ENCODE data around the gene PNPLA3.
A peak's percentile ranks its signal among the peaks of the same experiment; 100 is the strongest.

The PNPLA3 gene, protein sequence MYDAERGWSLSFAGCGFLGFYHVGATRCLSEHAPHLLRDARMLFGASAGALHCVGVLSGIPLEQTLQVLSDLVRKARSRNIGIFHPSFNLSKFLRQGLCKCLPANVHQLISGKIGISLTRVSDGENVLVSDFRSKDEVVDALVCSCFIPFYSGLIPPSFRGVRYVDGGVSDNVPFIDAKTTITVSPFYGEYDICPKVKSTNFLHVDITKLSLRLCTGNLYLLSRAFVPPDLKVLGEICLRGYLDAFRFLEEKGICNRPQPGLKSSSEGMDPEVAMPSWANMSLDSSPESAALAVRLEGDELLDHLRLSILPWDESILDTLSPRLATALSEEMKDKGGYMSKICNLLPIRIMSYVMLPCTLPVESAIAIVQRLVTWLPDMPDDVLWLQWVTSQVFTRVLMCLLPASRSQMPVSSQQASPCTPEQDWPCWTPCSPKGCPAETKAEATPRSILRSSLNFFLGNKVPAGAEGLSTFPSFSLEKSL

DNA sequence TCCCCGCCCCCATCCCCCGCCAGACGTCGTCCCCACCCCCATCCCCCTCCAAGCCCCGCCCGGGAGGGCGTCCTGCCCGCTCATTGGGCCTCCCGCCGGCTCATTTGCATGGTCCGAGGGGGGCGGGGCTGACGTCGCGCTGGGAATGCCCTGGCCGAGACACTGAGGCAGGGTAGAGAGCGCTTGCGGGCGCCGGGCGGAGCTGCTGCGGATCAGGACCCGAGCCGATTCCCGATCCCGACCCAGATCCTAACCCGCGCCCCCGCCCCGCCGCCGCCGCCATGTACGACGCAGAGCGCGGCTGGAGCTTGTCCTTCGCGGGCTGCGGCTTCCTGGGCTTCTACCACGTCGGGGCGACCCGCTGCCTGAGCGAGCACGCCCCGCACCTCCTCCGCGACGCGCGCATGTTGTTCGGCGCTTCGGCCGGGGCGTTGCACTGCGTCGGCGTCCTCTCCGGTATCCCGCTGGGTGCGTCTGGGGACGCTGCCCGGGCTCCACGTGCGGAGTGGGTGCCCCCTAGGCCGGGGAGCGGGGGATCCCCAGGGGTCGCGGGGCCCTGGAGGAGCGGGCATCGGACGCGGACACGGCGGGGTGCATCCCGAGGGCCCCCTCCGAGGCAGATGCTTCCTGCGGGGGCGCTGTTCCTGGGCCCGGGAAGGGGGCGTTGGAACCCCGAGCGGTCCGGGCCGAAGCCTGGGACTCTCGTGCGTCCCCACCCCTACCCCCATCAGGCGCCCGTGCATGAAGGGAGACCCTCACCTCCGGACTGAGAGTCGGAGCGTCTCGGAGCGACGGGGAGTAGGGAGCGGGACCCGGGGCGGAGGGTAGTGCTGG is at the start of gene PNPLA3:
Gene PNPLA3, plus strand, starts transcription at position 175 of the 834 bp plus-strand sequence. Its CDS starts 107 bp downstream, at position 282.
- peak in 1 of 2 experiments; percentile 51 for DNase-seq

DNA sequence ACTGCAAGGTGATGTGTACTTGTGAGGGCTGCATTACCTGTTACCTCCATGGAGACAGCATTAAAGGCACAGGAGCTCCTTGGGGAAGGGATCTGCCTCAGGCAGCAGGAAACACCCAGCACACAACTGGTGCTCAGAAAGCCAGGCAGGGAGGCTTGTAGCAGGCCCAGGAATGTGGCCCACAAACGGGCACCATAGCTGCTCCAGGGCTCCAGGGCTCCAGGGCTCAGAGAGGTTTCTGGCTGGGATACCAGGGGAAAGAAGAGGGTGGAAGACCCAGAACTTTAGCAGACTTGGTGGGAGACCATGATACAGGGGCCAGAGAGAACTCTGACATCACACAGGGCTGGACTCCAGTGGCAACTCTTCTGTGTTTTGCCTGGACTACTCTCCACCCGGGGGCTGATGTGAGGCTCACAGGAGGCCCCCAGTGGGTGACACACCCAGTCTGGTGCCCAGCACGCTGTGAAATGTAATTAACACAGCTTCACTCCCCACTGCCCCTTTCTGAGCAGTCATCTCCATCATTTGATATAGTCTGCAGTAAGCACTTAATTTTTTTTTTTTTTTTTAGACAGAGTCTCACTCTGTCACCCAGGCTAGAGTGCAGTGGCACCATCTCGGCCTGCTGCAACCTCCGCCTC is 46.6 kb upstream of the PNPLA3 start:
- DNase-seq, result no peak

DNA sequence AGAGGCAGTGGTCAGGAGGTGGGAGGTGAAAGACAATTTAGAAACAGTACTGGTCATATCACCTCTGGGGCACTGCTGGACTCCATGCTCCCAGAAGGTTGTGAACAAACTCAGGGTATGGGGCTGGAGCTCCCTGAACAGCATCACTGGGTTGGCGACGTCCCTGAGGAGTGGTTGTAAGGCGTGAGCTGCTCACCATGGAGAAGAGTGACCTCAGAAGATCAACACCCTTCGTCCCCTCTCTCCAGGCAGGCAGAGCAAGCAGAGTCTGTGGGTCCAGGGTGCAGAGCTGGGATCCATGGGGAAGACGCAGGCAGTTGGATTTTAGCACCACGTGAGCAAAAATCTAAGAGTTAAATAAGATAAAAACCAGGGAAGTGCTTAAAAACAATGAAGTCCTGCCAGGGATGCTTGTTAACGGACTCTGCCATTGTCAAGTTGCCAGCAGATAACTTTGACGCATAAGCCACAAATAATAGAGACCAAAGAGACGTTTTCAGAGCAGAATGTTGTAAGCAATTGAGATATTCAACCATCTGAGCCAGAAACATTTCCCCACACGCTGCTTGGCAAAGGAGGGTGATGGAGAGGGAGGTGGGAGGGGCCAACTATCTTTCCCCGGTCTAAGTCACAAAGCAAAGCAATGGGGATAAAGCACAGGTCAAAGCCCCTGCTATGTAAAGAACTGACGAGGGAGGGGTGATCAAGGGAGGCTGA is 45.4 kb upstream of the PNPLA3 start:
- no peak for DNase-seq

DNA sequence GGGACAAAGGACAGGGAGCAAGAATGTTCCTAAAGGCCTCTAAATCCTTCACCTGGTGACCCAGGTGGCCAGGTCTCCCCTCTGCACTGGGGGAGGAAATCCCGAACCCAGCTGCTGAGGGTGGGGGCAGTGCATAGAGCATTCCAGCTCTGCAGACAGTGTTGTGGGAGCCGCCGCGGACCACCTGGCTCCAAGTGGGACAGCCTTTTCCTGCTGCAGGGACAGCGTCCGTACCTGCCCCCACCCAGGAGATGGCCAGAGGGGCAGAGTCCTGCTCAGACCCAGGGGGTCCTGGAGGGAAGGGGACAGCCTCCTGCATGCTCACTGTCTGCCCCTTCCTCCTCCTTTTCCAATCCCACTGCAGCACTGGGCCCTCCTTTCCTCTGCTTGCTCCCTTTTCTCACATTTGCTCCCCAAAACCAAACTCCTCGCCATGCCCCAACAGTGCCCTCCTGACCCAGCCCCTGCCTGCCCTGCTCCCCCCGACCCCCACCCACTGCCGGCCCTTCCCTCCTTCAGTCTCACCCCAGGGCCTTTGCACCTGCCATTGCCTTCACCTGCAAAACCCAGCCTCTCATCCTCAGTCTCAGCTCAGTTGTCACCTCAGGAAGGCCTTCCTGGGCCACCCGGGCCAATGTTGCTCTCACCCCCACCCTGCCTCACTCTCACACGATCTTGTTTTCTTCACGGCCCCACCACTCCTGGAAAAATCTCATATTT is 44.6 kb upstream of the PNPLA3 start:
- no peak for DNase-seq

DNA sequence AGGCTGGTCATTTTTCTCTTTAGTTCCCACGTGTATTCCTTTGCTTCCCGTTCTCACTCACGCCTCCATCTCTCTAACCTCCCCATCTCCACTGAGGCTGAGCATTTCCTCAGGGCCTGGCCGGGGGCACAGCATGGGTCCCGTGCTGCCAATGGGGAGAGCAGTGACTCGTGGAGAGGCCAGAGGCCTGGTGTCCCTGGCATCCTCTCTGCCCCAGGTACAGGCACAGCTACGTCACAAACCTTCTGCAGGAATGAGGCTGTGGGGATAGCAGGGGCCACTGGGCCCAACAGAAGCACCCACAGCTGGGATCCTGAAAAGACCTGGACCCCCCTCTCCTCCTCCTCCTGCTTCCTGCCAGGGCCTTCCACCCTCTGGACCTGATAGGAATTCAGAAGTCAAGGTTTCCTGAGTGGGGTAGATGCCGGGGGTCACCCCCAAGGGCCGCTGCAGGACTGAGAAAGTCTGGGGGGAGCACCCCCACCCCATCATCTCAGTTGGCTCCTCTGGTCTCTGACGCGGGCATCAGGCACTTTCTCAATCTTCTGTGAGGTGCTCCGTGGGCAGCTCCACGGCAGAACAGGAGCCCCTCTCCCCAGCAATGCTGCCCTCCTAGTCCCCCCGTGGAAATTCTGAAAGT is 43.6 kb upstream of the PNPLA3 start:
- DNase-seq, result no peak

DNA sequence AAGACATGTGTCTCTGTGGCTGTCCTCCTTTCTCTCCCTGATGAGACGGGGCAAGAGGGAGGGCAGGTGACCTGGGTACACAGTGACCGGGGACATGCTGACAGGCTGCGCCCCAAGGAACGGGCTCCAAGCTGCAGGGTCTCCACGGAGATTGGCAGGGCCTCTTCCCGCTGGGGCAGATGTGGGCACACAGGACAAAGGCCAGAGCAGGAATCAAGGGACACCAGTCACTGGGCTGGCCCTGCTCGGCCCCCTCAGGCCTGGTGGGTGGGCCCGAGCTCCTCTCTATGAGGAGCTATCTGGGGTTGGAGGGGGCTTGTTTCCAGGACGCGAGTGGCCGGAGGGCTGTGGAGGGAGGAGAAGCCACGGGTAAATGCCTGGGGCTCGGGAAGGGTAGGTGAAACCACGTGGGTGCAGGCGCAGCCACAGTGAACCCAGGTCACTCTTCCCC is 43.0 kb upstream of the PNPLA3 start:
- DNase-seq, result no peak

DNA sequence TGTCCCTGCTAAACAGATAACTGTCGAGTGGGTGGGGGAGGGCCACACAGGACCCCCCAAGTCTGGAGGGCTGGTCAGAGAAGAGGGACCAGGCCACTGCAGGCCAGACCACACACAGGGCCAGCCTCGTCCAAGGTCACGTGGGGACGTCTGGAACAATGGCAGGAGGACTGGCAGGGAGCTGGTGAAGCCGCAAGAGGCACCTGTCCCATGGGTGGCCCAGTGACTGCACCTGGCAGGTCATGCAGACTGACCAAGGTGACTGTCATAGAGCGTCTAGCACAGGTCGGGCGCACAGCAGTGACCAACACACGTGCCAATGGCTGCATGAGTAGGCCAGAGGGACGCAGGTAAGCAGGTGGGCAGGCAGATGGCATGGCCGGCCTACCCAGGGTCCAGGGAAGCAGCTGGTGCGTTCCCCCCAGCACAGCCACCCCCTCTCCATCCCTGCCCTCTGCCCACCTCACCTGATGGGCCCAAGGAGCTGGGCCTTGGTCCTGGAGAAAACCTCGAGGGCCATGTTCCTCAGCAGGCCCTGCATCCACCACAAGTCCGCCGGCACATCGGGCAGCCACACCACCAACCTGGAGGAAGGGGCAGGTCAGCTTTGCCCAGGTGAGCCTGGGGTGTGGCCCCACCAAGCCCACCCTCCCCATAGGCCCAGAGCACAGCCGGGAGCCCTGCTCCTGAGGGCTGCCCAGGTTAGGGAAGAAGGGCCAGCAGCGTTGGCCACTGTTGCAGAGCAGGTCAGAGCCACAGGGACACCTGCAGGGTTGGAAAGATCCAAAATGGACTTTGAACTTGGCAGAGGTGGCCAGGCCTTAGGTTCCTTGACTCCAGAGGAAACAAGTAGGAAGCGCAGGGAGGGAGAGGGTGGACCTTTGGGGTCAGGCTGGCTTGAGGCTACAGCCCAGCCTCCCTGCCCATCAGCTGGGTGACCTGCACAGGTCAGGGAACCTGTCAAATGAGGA is 42.2 kb upstream of the PNPLA3 start:
- DNase-seq, result no peak

DNA sequence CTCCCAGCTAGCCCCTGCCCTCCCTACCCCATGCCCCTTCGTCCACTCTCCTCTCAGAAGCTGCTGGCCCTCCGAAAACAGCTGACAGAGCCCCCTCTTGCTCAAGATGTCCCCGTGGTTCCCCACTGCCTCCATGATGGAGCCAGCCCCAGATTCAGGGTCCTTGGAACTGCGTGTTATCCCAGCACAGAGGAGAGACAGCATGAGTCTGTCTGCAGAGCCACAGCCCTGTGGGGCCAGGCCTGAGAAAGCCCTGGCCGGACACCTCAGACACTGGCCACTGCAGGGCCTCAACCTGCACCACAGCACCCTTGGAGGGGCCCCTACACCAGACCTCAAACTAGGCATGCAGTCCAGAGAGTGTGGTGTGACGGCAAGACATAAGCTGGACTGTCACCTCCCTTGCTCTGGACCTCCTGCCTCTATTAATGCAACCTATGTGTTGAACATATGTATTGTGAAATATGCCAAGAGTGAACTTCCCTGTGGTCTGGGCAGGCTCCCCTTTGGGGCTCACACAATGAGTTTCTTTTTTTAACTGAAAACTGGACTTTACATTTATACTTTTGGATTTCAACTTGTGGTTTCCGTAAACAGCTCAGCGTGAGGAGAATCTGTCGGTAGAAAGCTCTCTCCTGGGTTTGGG is 41.4 kb upstream of the PNPLA3 start:
- no peak for DNase-seq

DNA sequence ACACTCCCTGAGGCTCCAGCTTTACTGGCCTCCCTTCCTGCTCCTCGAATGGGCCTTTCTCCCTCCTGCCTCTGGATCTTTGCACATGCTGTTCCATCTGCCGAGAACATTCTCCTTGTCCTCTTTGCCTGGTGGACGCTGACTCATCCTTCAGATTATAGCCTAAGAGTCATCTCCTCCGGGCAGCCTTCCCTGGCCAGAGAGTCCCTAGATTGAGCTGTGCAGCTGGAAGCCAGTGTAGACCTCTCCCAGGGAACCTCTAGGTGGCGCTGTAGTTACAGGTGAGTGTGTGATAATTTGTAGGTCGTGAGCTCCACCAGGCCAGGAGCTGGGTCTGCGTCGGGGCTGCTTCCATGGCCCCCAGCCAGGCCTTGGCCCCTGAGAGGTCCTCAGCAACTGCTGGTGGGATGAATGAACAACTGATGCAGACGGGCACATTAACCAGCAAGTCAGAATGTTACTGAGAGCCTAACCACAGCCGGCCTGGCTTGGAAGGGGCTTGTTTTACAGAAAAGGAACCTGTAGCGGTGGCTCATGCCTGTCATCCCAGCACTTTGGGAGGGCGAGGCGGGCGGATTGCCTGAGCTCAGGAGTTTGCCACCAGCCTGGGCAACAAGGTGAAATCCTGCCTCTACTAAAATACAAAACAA is 40.5 kb upstream of the PNPLA3 start:
- no peak for DNase-seq

DNA sequence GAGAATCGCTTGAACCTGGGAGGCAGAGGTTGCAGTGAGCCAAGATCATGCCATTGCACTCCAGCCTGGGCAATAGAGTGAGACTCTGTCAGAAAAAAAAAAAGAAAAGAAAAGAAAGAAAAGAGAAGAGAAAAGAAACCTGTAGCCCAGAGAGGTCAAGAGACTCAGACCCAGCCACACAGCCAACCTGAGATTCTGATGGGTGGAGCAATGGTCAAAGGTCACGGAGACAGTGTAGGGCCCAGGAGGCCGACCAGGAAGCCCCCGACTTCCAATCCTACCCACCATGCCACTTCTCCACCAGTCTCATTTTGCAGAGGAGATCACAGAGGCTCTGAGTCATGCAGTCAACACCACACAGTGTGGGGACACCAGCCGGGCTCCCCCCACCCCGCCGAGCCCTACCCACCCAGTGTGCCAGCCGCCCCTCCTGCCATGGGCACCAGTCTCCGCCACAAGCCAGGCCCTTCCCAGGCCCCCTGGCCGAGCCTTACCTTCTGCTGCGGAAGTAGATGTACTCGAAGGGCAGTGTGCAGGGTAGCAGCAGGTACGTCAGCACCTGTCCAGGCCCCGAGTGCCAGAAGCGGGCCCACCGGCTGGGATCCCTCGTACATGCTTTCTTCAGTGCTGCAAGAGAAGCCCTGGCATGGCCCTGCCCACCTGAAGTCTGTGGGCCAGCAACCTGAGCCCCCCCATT is 39.7 kb upstream of the PNPLA3 start:
- no peak for DNase-seq

DNA sequence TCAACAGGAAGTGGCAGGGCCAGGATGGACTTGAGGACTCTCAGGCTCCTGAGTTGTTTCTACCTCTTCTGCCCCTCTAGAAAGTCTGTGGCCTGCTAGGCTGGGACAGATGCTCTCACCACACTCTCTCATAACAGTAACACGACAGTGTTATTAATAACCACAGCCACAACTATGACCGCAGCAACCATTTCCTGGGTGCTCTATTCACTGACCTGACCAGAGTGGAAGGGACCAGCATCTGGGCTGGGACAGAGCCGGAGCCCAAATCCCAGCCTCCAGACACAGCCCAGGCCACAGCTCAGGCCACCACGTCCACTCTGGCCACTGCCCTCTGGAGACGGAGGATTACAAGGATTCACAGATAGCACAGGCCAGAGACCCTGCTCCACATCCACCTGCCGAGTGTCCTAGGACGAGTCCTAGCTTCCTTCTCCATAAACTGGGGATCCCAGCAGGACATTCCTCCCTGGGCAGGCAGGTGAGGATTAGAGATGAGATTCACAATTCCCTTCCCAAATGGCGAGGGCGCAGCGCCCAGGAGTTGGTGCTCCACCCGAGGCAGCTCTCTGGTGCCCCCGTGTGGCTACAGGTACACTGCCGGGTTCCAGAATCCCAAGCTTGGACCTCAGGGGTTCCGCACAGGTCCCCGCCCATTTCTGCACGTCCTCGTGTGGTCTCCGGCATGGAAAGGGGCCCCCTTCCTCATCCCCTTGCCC is 38.8 kb upstream of the PNPLA3 start:
- DNase-seq, result no peak

DNA sequence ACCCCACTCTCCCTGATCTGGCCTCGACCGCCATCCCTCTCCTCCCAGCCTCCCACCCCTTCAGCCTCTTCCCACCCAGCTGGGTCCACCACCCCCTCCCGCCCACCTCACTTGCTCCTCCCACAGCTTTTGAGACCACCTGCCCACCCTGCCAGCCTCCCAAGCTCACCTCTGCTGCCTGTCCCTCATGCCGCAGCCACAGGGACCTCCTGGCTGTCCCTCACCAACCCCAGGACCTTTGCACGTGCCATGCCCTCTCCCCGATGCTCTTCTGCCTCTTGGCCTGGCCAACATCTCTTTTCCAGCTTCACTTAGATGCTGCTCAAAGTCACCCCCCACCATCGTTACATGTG is 38.3 kb upstream of the PNPLA3 start:
- no peak for DNase-seq

DNA sequence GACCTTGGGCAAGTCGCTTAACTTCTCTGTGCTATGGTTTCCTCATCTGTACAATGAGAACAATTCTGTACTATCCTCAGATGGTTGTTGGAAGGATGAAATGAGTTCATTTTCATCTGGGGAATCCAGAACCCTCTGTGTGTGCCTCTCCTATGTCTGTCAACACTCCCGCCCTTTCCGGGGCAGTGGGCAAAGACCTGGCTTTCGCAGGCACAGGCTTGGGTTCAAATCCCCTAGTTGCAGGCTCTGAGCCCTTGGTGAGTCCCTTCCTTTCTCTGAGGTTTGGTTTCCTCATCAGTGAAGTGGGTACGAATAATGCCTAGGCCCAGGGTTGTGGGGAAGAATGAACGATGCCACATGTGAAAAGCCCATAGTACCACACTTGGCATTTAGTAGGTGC is 37.8 kb upstream of the PNPLA3 start:
- DNase-seq, result no peak

DNA sequence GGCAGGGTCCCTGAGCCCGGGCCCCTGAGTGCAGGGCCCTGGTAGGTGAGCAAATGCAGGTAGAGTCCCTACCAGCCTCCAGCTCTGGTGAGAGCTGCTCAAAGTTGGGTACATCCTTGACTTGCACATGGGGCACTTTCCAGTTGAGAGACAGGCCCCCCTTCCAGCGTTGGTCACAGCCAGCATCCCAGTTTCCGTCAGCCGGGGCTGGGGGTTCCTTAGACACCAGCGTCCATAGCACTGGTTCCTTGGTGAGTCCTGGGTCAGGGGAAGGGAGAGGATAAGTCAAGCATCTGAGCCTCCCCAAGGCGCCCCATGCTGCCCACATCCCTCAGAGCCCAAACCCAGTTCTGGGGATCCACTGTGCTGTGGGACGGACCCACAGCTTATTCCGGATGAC is 37.4 kb upstream of the PNPLA3 start:
- no peak for DNase-seq

DNA sequence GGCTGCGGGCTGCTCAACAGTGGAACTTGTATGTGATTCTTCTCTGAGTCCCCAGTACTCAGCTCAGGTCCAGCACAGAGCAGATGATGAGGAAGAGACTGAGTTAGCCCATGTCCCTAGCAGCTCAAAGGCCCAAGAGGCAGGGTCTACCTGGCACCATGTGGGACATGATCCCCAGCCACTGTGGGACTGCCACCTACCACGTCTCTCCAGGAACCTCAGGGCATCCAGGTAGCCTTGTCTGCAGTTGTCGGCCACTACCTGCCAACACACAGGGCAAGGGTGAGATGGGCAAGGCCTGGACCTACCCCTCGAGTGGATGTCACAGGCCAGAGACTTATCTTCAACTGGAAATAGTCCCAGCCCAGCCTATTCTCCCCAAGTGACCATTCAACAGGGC is 36.2 kb upstream of the PNPLA3 start:
- no peak for DNase-seq

DNA sequence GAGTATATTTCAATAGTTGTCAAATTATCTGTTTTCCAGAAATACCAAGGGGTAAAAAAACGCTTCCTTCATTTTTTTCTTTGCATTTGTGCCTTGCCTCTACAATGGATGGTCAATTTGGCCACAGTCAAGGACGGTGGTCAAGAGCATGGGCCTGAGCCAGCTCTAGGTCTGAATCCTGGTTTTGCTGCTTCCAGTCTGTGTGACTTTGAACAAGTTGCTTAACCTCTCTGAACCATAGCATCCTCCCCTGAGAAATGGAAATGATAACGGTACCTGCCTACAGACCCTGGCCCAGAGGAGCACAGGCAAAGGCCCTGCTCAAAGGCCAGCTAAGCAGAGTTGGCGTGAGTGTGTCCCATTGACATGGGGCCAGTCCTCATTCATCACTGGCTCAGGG is 34.9 kb upstream of the PNPLA3 start:
- no peak for DNase-seq

DNA sequence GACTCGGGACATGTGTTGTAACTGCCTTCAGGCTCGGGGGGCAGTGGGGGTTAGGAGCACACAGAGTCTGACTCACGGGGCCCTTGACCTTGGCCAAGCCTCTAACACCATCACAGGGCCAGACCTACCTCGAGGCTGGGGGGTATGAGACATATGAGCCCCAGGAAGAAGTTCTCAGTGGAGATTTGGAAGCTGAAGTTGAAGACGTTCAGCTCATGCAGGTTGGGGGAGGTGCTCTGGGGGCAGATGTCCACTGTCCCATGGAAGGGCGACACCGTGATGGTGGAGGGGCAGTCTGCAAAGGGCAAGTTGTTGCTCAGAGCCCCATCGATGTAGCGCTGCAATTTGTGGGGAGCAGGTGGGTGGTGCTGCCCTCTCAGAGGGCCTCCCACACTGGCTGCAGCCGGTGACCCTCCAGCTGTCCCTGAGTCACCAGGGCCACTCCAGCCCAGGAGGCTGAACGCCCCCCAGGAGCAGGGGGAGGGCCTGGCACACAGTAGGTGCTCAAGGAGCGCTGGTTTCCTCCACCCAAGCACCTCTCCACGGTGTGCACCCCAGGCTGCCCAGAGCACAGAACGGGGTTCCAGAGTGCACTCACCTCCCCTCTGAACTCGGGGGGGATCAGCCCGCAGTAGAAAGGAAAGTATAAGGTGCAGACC is 34.3 kb upstream of the PNPLA3 start:
- no peak for DNase-seq
